Measurements from ENCODE around the gene KEL.

The KEL gene

DNA sequence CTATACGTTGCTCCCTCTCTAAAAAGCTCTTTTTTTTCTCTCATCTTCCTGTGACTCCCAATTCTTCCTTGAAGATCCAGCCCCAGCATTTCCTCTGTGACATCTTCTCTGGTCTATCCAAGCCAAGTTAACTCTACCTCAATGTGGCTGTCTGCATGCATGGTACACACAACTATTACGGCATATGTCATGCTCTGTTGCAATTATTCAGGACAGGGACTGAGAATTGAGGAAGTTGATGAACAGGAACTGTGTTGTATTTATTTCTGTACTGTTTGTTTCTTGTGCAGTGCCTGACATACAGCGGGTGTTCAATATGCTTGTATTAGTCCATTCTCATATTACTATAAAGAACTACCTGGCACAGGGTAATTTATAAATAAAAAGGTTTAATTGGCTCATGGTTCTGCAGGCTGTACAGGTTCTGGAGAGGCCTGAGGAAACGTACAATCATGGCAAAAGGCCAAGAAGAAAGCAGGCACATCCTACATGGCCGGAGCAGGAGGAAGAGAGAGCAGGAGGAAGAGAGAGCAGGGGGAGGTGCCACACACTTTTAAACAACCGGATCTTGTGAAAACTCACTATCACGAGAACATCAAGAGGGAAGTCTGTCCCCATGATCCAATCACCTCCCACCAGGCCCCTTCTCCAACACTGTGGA, 34.9 kb downstream of the KEL start:
- no peak for DNase-seq

DNA sequence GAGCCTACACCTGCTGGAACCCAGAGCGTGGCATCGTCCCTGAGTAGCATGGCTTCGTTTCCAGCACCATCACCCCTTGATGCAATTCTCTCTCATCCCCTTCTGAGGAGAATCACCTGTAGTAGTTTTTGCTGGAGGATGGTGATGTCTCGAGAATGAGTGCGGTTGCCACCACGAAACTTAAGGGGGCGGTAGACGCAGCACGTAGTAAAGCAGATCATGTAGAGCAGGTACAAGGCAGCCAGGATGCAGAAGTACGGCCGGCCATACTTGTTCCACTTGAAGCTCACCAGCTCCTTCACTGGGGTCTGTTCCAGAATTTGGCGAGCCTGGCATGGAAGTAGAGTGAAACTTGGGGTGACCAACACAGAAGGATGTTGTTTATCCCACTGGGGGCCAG, 36.8 kb downstream of the KEL start:
- no peak for DNase-seq

DNA sequence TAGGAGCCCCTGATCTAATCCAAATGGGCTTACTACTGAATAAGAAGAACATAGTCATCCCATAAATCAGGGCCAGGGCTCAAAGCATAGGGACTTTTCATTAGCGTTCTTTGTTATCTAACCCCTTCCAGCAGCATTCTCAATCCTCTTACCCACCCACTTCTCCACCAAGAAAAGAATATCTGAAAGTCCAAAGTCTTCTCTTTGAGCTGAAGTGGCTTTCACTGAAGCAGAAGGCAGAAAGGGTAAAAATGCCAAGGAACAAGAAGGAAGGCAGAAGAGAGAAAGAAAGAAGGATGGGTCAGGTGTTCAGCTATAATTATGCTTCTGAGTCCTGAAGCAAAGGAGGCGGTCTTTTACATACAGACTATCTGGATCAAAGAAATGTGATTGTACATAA, 38.8 kb downstream of the KEL start:
- no peak for DNase-seq

- DNase-seq, result no peak
Measured at GRCh38 chr7:142919656-142920055, 42.5 kb downstream of the KEL start.

- no peak for DNase-seq
Measured at GRCh38 chr7:142918901-142919300, 43.3 kb downstream of the KEL start.

- DNase-seq, result no peak
Measured at GRCh38 chr7:142917447-142917846, 44.7 kb downstream of the KEL start.

DNA sequence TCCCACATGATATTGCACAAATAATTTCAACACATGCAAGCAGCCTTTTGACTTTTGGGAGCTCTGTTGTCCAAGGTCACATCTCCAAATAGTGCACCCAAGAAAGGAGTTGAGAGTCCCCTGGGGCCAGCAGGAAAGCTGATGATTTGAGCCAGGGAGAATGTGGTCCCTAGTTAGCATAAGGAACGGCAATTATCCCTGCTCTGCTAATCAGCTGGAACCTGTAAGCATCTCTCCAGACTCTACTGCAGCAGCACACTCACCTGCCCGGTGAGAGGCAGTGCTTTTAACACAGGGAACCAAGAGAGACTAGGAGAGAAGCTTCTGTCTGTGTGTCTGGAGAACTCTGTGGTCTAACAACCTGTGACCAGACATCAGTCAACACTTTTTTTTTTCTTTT, 45.7 kb downstream of the KEL start:
- DNase-seq, result no peak

DNA sequence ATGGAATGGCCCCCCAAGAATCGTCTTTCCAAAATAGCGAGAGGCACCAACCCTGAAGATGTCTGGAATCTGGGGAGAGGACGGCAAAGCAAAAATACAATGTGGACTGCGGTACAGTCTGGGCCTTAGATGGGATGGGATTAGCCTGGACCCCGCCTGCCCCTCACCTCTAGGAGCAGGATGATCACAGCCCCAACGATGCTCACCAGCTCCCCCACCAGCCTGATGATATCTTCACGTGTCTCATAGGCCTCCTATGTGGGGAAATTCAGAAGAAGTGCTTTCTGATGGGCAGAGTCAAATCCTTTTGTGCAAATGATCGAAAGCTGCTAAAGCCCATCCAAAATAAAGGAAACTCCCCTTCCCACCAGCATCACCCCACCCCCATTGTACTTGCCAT, 46.8 kb downstream of the KEL start:
- DNase-seq, result no peak

GRCh38 chr7:142914121-142914520, 48.0 kb downstream of the KEL start:
- no peak for DNase-seq

GRCh38 chr7:142913566-142913965, 48.6 kb downstream of the KEL start:
- no peak for DNase-seq

DNA sequence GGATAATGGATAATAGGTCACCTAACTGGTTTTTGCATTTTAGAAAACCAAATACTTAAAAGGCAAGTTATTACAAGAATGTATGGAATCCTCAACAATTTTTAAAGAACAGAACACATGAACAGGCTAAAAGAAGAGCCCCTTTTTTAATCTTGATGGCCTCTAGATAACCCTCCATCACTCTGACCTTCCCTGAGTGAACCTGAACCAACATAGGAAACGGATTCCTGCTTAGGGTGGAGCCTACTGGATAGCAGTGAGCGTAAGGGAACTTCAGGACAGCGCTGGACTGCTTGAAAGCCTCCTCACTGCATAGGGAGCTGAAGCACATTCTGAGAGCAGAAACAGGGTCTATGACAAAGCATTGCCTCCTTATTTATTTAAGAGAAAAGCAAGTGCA, 49.1 kb downstream of the KEL start:
- DNase-seq, result no peak

GRCh38 chr7:142910481-142910880, 51.7 kb downstream of the KEL start:
- DNase-seq, result no peak

DNA sequence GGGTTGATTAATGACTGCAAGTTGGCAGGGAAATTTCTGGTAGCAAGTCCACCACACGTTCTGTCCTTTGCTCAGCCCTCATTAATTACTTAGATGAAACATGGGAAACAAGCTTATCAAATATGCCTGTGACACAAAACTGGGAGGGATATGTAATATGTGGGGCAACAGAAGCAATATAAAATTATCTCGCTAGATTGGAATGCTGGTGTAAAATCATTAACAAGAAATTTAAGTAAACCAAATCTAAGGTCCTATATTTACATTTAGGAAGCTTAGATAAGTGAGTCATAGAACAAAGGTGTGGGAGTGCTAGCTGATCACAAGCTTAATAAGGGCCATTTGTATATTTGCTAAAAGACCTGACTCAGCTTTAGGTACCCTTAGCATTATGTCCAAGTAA, 52.1 kb downstream of the KEL start:
- DNase-seq, result no peak

GRCh38 chr7:142908921-142909890, 53.0 kb downstream of the KEL start:
- DNase-seq, result no peak

GRCh38 chr7:142908290-142908689, 53.9 kb downstream of the KEL start:
- no peak for DNase-seq

DNA sequence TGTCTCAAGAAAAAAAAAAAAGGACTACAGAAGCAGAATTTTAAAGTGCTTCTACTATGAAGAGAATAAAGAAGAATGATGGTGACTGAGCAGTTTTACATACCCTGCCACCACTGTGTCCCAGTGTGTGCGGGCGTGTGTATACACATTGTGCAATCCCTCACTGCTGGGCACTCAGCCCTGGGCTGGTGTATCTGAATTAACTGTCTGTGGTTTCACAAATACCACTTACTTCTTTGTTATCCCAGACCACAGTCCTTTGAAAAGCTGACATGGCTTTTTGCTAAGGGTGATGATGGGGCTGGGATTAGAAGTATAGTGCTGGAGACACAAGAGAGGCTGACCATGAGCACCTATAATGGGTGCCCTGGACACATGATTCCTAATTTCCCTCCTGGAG, 55.5 kb downstream of the KEL start:
- no peak for DNase-seq

DNA sequence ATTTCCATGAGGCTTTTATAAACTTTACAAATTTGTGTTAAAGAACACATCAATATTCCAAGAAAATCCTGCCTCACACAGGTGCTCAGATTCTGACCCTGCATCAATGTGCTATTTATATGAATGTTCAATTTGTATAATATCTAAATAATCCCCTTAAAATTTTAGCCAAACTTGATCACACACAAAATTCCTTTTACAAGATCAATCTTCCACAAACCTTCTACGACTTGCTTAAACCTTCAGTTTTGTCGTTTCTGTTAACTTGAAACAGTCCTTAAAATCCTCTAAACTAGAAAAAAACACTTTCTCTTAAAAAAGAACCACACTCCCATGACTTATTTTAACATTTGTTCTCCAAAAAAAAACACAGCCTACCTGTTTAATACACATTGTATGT, 56.4 kb downstream of the KEL start:
- DNase-seq, result no peak

- no peak for DNase-seq
Measured at GRCh38 chr7:142904128-142904527, 58.0 kb downstream of the KEL start.

DNA sequence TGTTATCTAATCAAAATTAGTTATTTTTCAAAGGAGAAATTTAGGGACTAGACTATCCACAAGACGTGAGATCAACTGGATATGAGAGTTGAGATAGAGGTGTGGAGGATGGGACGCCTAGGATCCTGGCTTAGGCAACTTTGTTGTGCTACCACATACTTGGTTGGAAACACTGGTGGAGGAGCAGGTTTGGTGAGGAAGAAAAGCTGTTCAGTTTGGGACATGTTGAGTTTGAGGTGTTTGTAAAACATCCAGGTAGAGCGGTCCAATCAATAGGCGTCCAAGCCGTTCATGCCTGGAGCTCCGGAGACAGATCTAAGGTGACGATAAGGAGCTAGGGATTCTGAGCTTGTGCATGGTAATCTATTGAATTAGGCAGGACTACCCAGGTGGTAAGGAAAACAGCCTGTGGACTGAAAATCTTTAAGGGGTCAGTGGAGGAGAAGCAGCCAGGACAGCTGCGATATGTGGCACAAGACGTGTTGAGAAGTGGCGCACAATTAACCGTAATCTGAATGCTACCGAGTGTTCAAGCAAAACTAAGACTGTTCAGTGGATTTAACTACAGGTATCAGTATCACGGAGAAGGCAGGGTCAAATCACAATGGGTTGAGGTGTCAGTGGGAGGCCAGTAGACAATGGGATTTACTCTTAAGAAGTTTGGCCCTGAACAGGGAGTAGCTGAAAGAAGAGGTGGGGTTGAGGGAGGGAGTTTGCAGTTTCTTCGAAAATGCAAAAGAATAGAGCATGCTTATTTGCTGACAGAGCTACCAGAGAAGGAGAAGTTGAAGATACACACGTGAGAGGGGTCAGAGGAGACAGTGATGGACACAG, 60.5 kb downstream of the KEL start:
- DNase-seq, result no peak

DNA sequence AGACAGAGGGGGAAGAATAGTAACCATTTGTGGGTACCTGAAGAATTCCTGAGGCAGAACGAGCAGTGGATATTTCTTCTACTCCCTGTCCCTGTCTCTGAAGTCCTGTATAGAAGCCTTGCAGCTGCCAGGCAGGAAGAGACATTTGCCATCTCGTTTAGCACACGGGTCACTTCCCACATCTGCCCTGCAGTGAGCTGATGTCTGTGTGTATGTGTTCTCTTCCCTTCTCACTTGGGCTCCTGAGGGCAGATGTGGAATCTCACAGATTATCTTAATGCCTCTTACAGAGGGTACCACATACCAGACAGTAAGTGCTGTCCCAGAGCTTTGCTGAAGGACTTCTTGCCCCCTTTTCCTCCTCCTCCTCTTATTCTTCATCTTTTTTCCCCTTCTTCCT, 62.5 kb downstream of the KEL start:
- DNase-seq, result no peak

- no peak for DNase-seq
Measured at GRCh38 chr7:142898377-142899170, 63.6 kb downstream of the KEL start.

DNA sequence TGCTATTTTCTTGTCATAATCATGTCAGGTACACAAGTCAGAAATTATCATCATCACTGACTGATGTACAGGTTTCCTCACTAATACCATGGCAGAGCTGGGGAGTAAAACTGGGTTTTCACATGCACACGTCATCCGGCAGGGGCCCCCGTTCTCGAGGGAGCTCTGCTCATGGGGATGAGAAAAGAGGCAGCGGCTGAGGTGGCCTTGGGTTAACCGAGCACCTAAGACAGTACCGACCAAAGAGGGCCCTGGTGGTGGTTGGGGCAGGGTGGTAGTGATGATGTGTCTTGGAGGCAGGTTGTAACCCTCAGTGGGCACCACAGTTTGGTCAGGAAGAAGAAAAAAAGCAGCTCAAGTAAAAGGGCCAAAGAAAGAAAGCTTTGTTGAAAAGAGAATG, 64.5 kb downstream of the KEL start:
- DNase-seq, result no peak

Data from hippocampal formation (tissue), 2 donors.